ENCODE data around the gene NAT14. TPM values are rescaled to one million over a fixed set of nuclear protein-coding genes. Genes with fewer than 3 reads are reported as not detected.
A peak's percentile ranks its signal among the peaks of the same experiment; 100 is the strongest.

NAT14 gene, protein sequence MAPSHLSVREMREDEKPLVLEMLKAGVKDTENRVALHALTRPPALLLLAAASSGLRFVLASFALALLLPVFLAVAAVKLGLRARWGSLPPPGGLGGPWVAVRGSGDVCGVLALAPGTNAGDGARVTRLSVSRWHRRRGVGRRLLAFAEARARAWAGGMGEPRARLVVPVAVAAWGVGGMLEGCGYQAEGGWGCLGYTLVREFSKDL
- polyA plus RNA-seq (2013, experiment 1 of 2): 23.8 TPM
- 26.3 TPM for polyA plus RNA-seq (2013, experiment 2 of 2)

DNA sequence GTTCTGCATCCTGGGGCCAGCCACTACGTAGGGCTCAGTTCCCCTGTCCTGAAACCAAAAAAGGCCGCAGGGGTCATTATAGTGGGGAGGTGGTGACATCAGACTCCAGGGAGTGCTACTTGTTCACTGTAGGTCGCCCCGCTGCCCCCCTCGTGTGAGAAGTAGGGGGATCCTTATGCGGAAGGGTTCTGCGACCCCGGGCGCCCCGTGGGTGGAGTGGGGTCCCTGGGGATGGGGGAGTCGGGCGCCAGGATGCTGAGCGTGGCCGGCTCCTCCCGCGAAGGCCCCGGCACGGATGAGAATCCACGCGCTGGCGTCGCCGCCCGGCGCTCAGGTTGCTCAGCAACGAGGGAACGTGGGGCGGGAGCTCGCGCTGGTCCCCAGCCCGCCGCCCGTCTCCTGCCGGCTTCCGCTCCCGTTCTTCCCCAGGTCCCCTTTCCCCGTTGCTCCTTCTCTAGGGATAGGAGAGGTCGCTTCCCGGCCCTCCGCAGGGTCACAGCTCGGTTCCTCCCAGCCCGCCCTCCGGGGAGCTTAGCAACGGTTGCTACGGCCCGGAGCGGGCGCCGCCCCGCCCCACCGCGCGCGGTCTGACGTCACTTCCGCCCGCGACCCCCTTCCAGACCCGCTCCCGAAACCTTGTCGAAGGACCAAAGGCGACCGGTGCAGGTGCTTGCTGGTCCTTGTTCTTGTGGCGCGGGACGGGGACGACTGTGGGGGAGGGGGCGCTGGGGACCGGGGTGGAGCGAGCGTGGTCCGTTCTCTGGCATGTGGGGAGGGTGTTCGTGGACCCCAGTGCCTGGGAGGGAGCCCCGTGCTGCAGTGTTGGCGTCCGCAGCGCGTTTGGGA, at the start of gene NAT14:
NAT14 (plus strand) TSS at position 596 of the 846 bp plus-strand sequence. CDS start 521 bp downstream, outside the sequence.
- no peak within 1 kb of the TSS for H2BK120ac ChIP-seq (ENCODE audit: low read depth, low read length)
- H4K5ac ChIP-seq (ENCODE audit: low read length): no peak within 1 kb of the TSS
- peak; percentile 93 for DNase-seq

DNA sequence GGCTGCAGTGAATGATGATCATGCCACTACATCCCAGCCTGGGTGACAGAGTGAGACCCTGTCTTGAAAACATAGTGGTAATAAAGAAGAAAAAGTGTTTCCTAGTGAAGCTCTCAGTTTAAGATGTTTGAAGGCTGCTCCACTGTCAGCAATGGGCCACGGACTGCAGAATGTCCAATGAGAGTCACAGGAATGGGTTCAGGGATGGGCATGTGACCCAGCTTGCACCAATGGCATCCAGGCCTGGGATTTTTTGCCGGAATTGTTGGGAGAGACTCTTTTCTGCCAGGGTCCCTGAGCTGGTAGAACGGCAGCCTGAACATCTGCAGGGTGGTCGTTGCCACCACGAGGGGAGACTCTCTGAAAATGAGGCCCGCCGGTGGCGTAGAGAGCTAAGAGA, 48.1 kb upstream of the NAT14 start:
- H4K8ac ChIP-seq (ENCODE audit: low read depth, low read length): no peak overlapping the region
- no peak overlapping the region for H3K27ac ChIP-seq (ENCODE audit: low read depth, low read length)
- no peak overlapping the region for H3K4me3 ChIP-seq (ENCODE audit: low read length)
- no peak overlapping the region for H3K56ac ChIP-seq (ENCODE audit: low read length)
- no peak overlapping the region for H4K5ac ChIP-seq (ENCODE audit: low read length)
- H2AK5ac ChIP-seq (ENCODE audit: low read length): no peak overlapping the region
- no peak overlapping the region for H3K18ac ChIP-seq (ENCODE audit: low read length)
- no peak overlapping the region for H2BK15ac ChIP-seq (replicated peaks; ENCODE audit: low read depth)
- no peak overlapping the region for H3K4me2 ChIP-seq (ENCODE audit: low read length)
- no peak overlapping the region for H3K4ac ChIP-seq (ENCODE audit: low read depth, low read length)
- H3K23ac ChIP-seq (ENCODE audit: low read length): no peak overlapping the region
- H3K79me2 ChIP-seq (ENCODE audit: control insufficient read depth, insufficient read depth, low read length): no peaks in the 10 kb centered on the region
- no peaks in the 10 kb centered on the region for H3K36me3 ChIP-seq (ENCODE audit: control insufficient read depth, insufficient read depth, low read length)
- no peak overlapping the region for H2BK120ac ChIP-seq (ENCODE audit: low read depth, low read length)
- H3K79me1 ChIP-seq (ENCODE audit: low read length): no peaks in the 10 kb centered on the region
- H3K4me1 ChIP-seq (ENCODE audit: control insufficient read depth, low read depth, low read length): no peaks in the 10 kb centered on the region
- no peak overlapping the region for H3K9ac ChIP-seq (ENCODE audit: low read length)
- no CpG with 5 or more reads among the region's 8 CpGs for WGBS (ENCODE audit: extremely low coverage, insufficient coverage, low lambda C conversion rate)
- DNase-seq: no peak
- H3K27me3 ChIP-seq (ENCODE audit: insufficient read depth, low read length, poor library complexity): peaks cover 15% of the 10 kb centered on the region
- H2BK5ac ChIP-seq (ENCODE audit: low read length): no peak overlapping the region

More for the DNA sequence above, at the start of gene NAT14:
- Histone ChIP-seq H4K8ac (ENCODE audit: low read depth, low read length) (no peak within 1 kb of the TSS), H3K4ac (ENCODE audit: low read depth, low read length) (no peak within 1 kb of the TSS), H3K79me1 (ENCODE audit: low read length) (peaks cover 2% of the 10 kb centered on the region), H3K23ac (ENCODE audit: low read length) (no peak within 1 kb of the TSS), H3K36me3 (ENCODE audit: control insufficient read depth, insufficient read depth, low read length) (no peaks in the 10 kb centered on the region), H2AK5ac (ENCODE audit: low read length) (no peak within 1 kb of the TSS), H3K27ac (ENCODE audit: low read depth, low read length) (no peak within 1 kb of the TSS), H3K56ac (ENCODE audit: low read length) (peak within 1 kb of the TSS; percentile 90), H3K18ac (ENCODE audit: low read length) (peak within 1 kb of the TSS; percentile 57), H3K4me1 (ENCODE audit: control insufficient read depth, low read depth, low read length) (peaks cover 8% of the 10 kb centered on the region), H3K79me2 (ENCODE audit: control insufficient read depth, insufficient read depth, low read length) (no peaks in the 10 kb centered on the region), H3K4me3 (ENCODE audit: low read length) (peak within 1 kb of the TSS; percentile 56), H2BK5ac (ENCODE audit: low read length) (no peak within 1 kb of the TSS), H3K9ac (ENCODE audit: low read length) (peak within 1 kb of the TSS; percentile 75), H2BK15ac (replicated peaks; ENCODE audit: low read depth) (no peak within 1 kb of the TSS), H3K4me2 (ENCODE audit: low read length) (peak within 1 kb of the TSS; percentile 66), H3K27me3 (ENCODE audit: insufficient read depth, low read length, poor library complexity) (no peaks in the 10 kb centered on the region)
- no CpG with 5 or more reads among the region's 78 CpGs for WGBS (ENCODE audit: extremely low coverage, insufficient coverage, low lambda C conversion rate)

DNA sequence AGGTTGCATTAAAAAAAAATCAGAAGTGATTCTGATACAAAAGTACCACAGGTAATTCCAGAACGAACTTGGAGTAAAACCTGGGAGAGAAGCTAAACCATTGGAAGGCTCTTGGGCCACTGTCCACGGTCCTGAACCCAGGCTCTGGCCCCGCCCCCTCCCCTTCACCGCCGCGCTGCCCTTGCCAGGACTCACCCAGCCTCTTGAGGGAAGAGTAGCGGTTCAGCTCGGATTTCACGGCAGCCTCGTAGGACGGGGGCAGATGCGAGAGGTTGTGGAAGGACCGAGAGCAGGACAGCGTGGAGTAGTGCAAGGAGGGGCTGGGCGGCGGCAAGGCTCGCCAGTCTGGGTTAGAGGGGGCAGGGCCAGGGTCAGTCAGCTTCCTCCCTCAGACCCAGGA, 47.6 kb upstream of the NAT14 start:
- Histone ChIP-seq H4K8ac (ENCODE audit: low read depth, low read length) (no peak overlapping the region), H3K36me3 (ENCODE audit: control insufficient read depth, insufficient read depth, low read length) (no peaks in the 10 kb centered on the region), H4K5ac (ENCODE audit: low read length) (no peak overlapping the region), H3K79me1 (ENCODE audit: low read length) (no peaks in the 10 kb centered on the region), H3K4ac (ENCODE audit: low read depth, low read length) (no peak overlapping the region), H3K18ac (ENCODE audit: low read length) (no peak overlapping the region), H2BK5ac (ENCODE audit: low read length) (no peak overlapping the region), H3K27ac (ENCODE audit: low read depth, low read length) (no peak overlapping the region), H2AK5ac (ENCODE audit: low read length) (no peak overlapping the region), H2BK15ac (replicated peaks; ENCODE audit: low read depth) (no peak overlapping the region), H3K79me2 (ENCODE audit: control insufficient read depth, insufficient read depth, low read length) (no peaks in the 10 kb centered on the region), H3K23ac (ENCODE audit: low read length) (no peak overlapping the region), H3K9ac (ENCODE audit: low read length) (no peak overlapping the region), H3K27me3 (ENCODE audit: insufficient read depth, low read length, poor library complexity) (peaks cover 17% of the 10 kb centered on the region), H3K4me2 (ENCODE audit: low read length) (no peak overlapping the region), H2BK120ac (ENCODE audit: low read depth, low read length) (no peak overlapping the region), H3K4me1 (ENCODE audit: control insufficient read depth, low read depth, low read length) (no peaks in the 10 kb centered on the region), H3K4me3 (ENCODE audit: low read length) (no peak overlapping the region), H3K56ac (ENCODE audit: low read length) (no peak overlapping the region)
- peak; percentile 87 for DNase-seq
- no CpG with 5 or more reads among the region's 17 CpGs for WGBS (ENCODE audit: extremely low coverage, insufficient coverage, low lambda C conversion rate)

DNA sequence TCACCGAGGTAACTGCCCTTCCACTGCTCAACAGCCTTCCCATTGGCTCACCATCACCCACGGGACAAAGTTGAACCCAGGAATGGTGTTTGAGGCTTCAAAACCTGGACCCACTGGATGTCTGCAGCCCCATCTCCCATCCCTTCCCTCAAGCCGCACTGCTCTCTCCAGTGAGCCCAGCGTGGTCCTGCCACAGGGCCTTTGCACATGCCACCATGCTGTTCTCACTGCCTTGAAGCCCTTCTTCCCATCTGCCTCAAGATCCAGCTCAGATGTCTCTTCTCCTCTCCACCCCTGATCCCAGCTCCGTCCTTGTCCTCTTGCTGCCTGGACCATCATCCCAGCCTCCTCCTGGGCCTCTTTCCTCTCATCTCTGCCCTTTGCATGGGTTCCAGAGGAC, 45.9 kb upstream of the NAT14 start:
- H2BK5ac ChIP-seq (ENCODE audit: low read length): no peak overlapping the region
- no peaks in the 10 kb centered on the region for H3K79me1 ChIP-seq (ENCODE audit: low read length)
- no peak overlapping the region for H4K8ac ChIP-seq (ENCODE audit: low read depth, low read length)
- no peak overlapping the region for H3K4me3 ChIP-seq (ENCODE audit: low read length)
- no peak overlapping the region for H2BK120ac ChIP-seq (ENCODE audit: low read depth, low read length)
- no peaks in the 10 kb centered on the region for H3K79me2 ChIP-seq (ENCODE audit: control insufficient read depth, insufficient read depth, low read length)
- no peak overlapping the region for H3K27ac ChIP-seq (ENCODE audit: low read depth, low read length)
- H3K18ac ChIP-seq (ENCODE audit: low read length): no peak overlapping the region
- no peak overlapping the region for H3K4ac ChIP-seq (ENCODE audit: low read depth, low read length)
- no peak for DNase-seq
- no peak overlapping the region for H4K5ac ChIP-seq (ENCODE audit: low read length)
- H2BK15ac ChIP-seq (replicated peaks; ENCODE audit: low read depth): no peak overlapping the region
- no peaks in the 10 kb centered on the region for H3K36me3 ChIP-seq (ENCODE audit: control insufficient read depth, insufficient read depth, low read length)
- no CpG with 5 or more reads among the region's 5 CpGs for WGBS (ENCODE audit: extremely low coverage, insufficient coverage, low lambda C conversion rate)
- H3K27me3 ChIP-seq (ENCODE audit: insufficient read depth, low read length, poor library complexity): peaks cover 29% of the 10 kb centered on the region
- H2AK5ac ChIP-seq (ENCODE audit: low read length): no peak overlapping the region
- H3K4me1 ChIP-seq (ENCODE audit: control insufficient read depth, low read depth, low read length): no peaks in the 10 kb centered on the region
- no peak overlapping the region for H3K4me2 ChIP-seq (ENCODE audit: low read length)
- H3K9ac ChIP-seq (ENCODE audit: low read length): no peak overlapping the region
- no peak overlapping the region for H3K23ac ChIP-seq (ENCODE audit: low read length)
- no peak overlapping the region for H3K56ac ChIP-seq (ENCODE audit: low read length)

DNA sequence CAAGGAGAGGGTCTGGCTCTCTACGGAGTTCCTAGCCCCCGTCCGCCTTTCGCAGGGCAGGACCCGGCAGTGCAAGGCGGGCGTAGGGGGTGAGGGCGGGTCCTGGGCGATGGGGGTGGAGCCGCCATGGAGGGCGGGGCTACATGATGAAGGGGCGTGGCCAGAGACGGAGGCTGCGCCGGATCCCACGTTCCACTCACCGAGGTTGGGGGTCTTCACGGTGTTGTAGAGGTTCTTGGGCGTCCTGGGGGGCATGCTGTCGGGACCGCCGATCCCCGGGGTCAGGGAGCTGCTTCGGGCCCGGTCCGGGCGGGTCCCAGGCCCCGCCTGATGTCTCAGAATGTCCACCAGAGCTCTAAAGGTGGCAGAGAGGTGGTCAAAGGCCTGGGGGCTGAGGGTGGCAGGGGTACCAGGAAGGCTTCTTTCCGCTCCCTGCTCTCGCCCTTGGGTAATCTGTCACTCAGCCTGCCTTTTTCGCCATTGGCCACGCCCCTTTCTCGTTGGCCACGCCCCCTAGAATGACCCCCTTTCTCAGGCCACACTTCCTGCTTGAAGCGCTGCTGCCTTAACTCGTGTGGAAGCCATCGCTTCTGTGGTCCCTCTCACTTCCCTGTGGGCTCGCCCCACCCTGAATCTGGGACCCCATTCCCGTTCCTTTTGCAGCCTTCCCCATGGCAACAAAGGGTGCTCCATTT, 44.4 kb upstream of the NAT14 start:
- WGBS (ENCODE audit: extremely low coverage, insufficient coverage, low lambda C conversion rate): no CpG with 5 or more reads among the region's 39 CpGs
- no peak overlapping the region for H4K5ac ChIP-seq (ENCODE audit: low read length)
- no peak overlapping the region for H3K56ac ChIP-seq (ENCODE audit: low read length)
- peak; percentile 60 for DNase-seq
- H3K4me2 ChIP-seq (ENCODE audit: low read length): no peak overlapping the region
- H2BK120ac ChIP-seq (ENCODE audit: low read depth, low read length): no peak overlapping the region
- no peaks in the 10 kb centered on the region for H3K79me2 ChIP-seq (ENCODE audit: control insufficient read depth, insufficient read depth, low read length)
- H3K4me1 ChIP-seq (ENCODE audit: control insufficient read depth, low read depth, low read length): no peaks in the 10 kb centered on the region
- H4K8ac ChIP-seq (ENCODE audit: low read depth, low read length): no peak overlapping the region
- H2BK5ac ChIP-seq (ENCODE audit: low read length): no peak overlapping the region
- no peak overlapping the region for H3K27ac ChIP-seq (ENCODE audit: low read depth, low read length)
- H3K4ac ChIP-seq (ENCODE audit: low read depth, low read length): no peak overlapping the region
- no peak overlapping the region for H3K9ac ChIP-seq (ENCODE audit: low read length)
- no peak overlapping the region for H3K23ac ChIP-seq (ENCODE audit: low read length)
- H3K4me3 ChIP-seq (ENCODE audit: low read length): no peak overlapping the region
- no peak overlapping the region for H2AK5ac ChIP-seq (ENCODE audit: low read length)
- H2BK15ac ChIP-seq (replicated peaks; ENCODE audit: low read depth): no peak overlapping the region
- no peak overlapping the region for H3K18ac ChIP-seq (ENCODE audit: low read length)
- H3K79me1 ChIP-seq (ENCODE audit: low read length): no peaks in the 10 kb centered on the region
- no peaks in the 10 kb centered on the region for H3K36me3 ChIP-seq (ENCODE audit: control insufficient read depth, insufficient read depth, low read length)
- H3K27me3 ChIP-seq (ENCODE audit: insufficient read depth, low read length, poor library complexity): peaks cover 40% of the 10 kb centered on the region
